Fibroblast of mammary gland (primary cell): ENCODE results near the gene GLS2.

Source experiments
- DNase-seq: peaks from one replicate; pipeline ENCODE4 v3.0.0-alpha.2; 2010; ENCODE audit warnings: low read depth
- H3K4me3 ChIP-seq: 2 replicates; pipeline ENCODE4 v1.5.1; 2011; ENCODE audit warnings: low read depth, mild to moderate bottlenecking, low read length, moderate library complexity; ENCODE audit not compliant: control insufficient read depth
- TF ChIP-seq, protein P1 (sequence below): conservative IDR thresholded peaks from 2 replicates; pipeline ENCODE4 v1.5.1; 2011; ENCODE audit warnings: low read depth, low read length, inconsistent platforms; ENCODE audit not compliant: control insufficient read depth, insufficient read depth

GLS2 gene

DNA sequence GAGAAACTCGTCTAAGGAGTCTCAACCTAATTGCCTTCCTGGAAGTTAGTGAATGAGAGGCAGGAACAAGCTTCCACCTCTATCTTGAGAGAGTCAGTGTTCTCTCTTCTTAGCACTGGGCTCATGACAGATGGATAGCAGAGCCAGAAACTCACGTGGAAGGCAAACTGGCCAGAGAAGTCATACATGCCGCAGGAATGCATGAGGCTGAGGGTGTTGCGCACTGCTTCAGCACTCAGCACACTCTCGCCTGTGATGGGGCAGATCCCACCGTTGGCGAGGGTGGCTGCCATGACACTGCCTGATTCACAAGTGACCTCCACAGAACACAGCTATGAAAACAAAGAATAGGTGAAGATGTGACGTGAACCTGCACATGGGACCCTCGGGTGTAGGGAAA is 13.6 kb downstream of the GLS2 start:
- no peak for DNase-seq
- H3K4me3 ChIP-seq, result no peak overlapping the region
- TF ChIP-seq, protein P1, sequence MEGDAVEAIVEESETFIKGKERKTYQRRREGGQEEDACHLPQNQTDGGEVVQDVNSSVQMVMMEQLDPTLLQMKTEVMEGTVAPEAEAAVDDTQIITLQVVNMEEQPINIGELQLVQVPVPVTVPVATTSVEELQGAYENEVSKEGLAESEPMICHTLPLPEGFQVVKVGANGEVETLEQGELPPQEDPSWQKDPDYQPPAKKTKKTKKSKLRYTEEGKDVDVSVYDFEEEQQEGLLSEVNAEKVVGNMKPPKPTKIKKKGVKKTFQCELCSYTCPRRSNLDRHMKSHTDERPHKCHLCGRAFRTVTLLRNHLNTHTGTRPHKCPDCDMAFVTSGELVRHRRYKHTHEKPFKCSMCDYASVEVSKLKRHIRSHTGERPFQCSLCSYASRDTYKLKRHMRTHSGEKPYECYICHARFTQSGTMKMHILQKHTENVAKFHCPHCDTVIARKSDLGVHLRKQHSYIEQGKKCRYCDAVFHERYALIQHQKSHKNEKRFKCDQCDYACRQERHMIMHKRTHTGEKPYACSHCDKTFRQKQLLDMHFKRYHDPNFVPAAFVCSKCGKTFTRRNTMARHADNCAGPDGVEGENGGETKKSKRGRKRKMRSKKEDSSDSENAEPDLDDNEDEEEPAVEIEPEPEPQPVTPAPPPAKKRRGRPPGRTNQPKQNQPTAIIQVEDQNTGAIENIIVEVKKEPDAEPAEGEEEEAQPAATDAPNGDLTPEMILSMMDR, result no peak

DNA sequence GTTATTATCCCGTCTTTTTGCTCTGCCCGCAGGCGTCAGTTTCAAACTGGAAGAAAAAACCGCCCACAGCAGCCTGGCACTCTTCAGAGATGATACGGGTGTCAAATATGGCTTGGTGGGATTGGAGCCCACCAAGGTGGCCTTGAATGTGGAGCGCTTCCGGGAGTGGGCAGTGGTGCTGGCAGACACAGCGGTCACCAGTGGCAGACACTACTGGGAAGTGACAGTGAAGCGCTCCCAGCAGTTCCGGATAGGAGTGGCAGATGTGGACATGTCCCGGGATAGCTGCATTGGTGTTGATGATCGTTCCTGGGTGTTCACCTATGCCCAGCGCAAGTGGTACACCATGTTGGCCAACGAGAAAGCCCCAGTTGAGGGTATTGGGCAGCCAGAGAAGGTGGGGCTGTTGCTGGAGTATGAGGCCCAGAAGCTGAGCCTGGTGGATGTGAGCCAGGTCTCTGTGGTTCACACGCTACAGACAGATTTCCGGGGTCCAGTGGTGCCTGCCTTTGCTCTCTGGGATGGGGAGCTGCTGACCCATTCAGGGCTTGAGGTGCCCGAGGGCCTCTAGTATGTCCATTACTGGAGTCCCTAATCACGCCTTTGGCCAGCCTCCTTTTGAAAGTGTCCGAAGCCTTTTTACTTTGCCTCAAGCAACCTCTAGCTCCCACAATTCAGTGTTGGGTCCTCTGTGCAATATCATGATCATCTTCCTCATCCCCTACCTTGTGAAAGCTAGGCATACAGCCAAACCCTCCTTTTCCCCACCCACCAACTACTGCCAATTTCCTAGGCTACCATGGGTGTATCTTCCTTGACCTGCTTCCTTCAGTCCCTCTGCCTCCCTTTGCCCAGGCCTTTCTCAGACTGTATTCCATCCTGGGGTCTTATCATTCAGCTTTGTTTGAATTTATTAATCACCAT is 18.7 kb downstream of the GLS2 start:
- DNase-seq, result peak; percentile 2
- TF ChIP-seq, protein P1, result no peak
- H3K4me3 ChIP-seq, result peak overlapping the region; percentile 100

DNA sequence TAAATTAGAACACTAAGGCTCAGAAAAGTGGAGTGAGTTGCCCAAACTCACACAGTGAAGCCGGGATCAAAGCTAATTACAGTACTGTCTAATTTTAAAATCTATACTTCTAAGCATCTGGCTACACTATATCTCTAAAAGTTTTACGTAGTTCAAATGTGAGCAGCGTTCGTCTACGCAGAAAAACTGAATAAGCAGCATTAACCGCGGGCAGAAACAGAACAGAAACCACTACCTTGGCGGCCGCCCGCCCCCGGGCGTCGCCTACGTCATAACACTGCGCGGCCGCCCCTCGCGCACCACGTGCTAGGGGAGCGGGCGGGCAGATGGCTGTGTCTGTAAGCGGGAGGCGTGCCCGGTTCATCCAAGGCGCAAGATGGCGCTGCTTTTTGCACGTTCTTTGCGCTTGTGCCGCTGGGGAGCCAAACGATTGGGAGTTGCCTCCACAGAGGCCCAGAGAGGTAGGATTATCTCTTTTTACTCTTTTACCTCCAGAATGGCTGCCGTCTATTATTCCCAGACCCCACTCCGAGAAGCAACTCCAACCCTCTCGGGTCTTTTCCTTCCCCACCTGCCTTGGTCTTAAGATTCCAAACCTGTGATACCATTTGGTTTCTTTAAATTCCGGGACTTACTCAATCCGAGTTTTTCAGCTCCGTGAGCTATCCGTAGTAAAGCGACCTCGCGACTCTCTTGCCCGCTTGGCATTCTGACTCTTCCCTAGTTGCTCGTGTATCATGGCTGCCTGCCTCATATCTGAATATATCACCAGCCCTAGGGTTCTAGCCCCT is 19.6 kb downstream of the GLS2 start, which contains the start of gene SPRYD4:
Gene SPRYD4 (plus strand): TSS at position 363 of the 791 bp plus-strand sequence. CDS start 14 bp downstream, at position 377.
- TF ChIP-seq, protein P1, result no peak
- DNase-seq, result peak; percentile 89
- peak within 1 kb of the TSS; percentile 100 for H3K4me3 ChIP-seq

DNA sequence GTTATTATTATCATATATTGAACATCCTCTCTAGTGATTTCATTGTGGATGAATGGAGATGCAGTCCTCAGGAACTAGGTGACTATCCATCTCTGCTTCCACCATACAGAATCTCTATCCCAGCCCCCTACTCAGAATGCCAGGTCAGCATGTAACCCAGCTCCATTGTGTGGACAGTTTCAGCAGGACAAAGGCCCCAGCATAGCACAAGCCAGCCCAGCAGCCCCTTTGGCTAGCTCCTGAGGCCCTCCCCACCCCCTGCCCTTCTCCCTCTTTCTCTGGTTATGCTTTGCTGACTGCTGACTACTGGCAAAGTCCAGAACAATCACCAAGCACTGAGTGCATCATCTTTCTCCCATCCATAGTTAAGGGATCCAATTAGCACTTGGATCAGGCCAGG is 25.4 kb downstream of the GLS2 start:
- DNase-seq, result no peak
- TF ChIP-seq, protein P1, result no peak
- H3K4me3 ChIP-seq, result no peak overlapping the region

DNA sequence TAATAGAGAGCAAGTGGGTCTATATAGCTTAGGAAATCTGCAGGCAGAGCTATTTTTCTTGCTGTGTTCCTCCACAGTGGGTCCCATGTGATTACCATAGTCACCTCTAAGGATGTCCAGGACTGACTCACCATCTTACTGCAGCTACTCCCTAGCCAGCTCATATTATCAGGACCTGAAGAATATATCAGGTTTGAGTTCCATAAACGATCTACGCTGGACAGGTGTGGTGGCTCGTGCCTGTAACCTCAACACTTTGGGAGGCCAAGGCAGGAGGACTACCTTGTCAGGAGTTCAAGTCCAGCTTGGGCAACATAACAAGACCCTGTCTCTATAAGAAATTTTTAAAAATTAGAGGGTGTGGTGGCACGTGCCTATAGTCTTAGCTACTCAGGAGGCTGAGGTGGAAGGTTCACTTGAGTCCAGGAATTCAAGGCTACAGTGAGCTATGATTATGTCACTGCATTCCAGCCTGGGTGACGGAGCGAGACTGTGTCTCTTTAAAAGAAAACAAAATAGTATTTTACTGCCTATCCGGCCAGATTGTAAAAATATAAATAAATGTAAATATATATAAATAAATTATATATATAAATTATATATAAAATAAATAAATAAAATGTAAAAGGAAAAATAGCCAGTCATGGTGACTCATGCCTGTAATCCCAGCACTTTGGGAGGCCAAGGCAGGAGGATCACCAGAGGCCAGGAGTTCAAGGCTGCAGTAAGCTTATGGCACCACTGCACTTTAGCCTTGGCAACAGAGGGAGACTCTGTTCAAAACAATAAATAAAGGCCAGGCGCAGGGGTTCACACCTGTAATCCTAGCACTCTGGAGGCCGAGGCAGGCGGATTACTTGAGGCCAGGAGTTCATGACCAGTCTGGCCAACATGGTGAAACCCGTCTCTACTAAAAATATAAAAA is 26.5 kb downstream of the GLS2 start:
- peak; percentile 57 for DNase-seq
- TF ChIP-seq, protein P1, result no peak
- H3K4me3 ChIP-seq, result no peak overlapping the region

DNA sequence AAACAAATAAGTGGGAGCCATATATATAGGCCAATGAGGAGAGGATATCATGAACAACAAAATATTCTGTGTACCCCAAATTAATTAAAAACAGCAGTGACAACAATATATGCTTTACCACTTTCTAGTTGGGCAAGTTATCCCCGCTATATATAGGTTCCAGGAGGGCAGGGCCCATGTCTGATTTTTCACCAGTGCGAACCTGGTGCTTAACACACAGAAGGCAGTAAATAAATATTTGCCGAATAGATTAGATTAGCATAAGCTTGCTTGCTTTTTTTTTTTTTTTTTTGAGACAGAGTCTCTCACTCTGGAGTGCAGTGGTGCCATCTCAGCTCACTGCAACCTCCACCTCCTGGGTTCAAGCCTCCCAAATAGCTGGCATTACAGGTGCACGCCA is 30.1 kb downstream of the GLS2 start:
- H3K4me3 ChIP-seq, result no peak overlapping the region
- TF ChIP-seq, protein P1, result no peak
- DNase-seq, result no peak
